Neuronal stem cell (in vitro differentiated cells): ENCODE results near the gene C5orf15.

ENCODE experiments used
- DNase-seq: peaks from one replicate; pipeline ENCODE4 v3.0.0-alpha.2; 2013; ENCODE audit warnings: low spot score
- H2AFZ ChIP-seq: one replicate; pipeline ENCODE4 v1.6.1; 2013; ENCODE audit warnings: mild to moderate bottlenecking, low read length, inconsistent platforms
- H2AK5ac ChIP-seq: 2 replicates; pipeline ENCODE4 v1.6.1; 2013; ENCODE audit warnings: low read depth, mild to moderate bottlenecking, inconsistent platforms, low read length, moderate library complexity, mixed read lengths
- H2BK120ac ChIP-seq: 2 replicates; pipeline ENCODE4 v1.6.1; 2013; ENCODE audit warnings: low read depth, mild to moderate bottlenecking, inconsistent platforms, low read length, moderate library complexity, mixed read lengths
- H2BK12ac ChIP-seq: one replicate; pipeline ENCODE4 v1.6.1; 2013; ENCODE audit warnings: low read length, inconsistent platforms
- H2BK15ac ChIP-seq: 2 replicates; pipeline ENCODE4 v1.6.1; 2013; ENCODE audit warnings: mild to moderate bottlenecking, low read length, inconsistent platforms, mixed read lengths
- H2BK5ac ChIP-seq: one replicate; pipeline ENCODE4 v1.6.1; 2013; ENCODE audit warnings: inconsistent platforms, mild to moderate bottlenecking, low read length, moderate library complexity
- H3K14ac ChIP-seq: one replicate; pipeline ENCODE4 v1.6.1; 2013; ENCODE audit warnings: low read length, inconsistent platforms
- H3K18ac ChIP-seq: 2 replicates; pipeline ENCODE4 v1.6.1; 2013; ENCODE audit warnings: low read length, inconsistent platforms
- H3K23ac ChIP-seq: 2 replicates; pipeline ENCODE4 v1.6.1; 2013; ENCODE audit warnings: low read depth, mild to moderate bottlenecking, mixed read lengths, low read length, inconsistent platforms; ENCODE audit not compliant: poor library complexity
- H3K27ac ChIP-seq: replicated peaks from 3 replicates; pipeline ENCODE4 v1.5.1; 2013; ENCODE audit warnings: low read length, inconsistent platforms
- H3K27me3 ChIP-seq, 3 experiments: 2 replicates each; pipeline ENCODE4 v1.6.1; 2013; ENCODE audit warnings: low read length in 3 of 3, mild to moderate bottlenecking in 2 of 3, inconsistent platforms in 1 of 3, low read depth in 1 of 3, mixed read lengths in 1 of 3, moderate library complexity in 1 of 3; ENCODE audit not compliant: control insufficient read depth in 3 of 3, insufficient read depth in 3 of 3
- H3K36me3 ChIP-seq, 2 donors: replicated peaks in 1 of 2; 2 replicates each; pipeline ENCODE4 v1.6.1; 2013; ENCODE audit warnings: low read length in 2 of 2; ENCODE audit not compliant: control insufficient read depth in 2 of 2, insufficient read depth in 2 of 2
- H3K4ac ChIP-seq: 2 replicates; pipeline ENCODE4 v1.6.1; 2013; ENCODE audit warnings: inconsistent platforms, mild to moderate bottlenecking, low read length, moderate library complexity
- H3K4me1 ChIP-seq, 2 donors: 1 replicate in 1 of 2; 2 replicates in 1 of 2; pipeline ENCODE4 v1.6.1; 2013; ENCODE audit warnings: low read length in 2 of 2, low read depth in 1 of 2; ENCODE audit not compliant: control insufficient read depth in 2 of 2, insufficient read depth in 1 of 2
- H3K4me2 ChIP-seq: one replicate; pipeline ENCODE4 v1.6.1; 2013; ENCODE audit warnings: mild to moderate bottlenecking, low read length, inconsistent platforms; ENCODE audit not compliant: insufficient read depth, poor library complexity, severe bottlenecking
- H3K4me3 ChIP-seq, 2 donors: 2 replicates each; pipeline ENCODE4 v1.5.1; 2013; ENCODE audit warnings: low read length in 2 of 2, mild to moderate bottlenecking in 2 of 2, inconsistent platforms in 1 of 2, moderate library complexity in 1 of 2
- H3K79me1 ChIP-seq: one replicate; pipeline ENCODE4 v1.6.1; 2013; ENCODE audit warnings: low read depth, mild to moderate bottlenecking, inconsistent platforms, low read length, moderate library complexity
- H3K9ac ChIP-seq: one replicate; pipeline ENCODE4 v1.6.1; 2013; ENCODE audit warnings: mild to moderate bottlenecking, low read depth, low read length, inconsistent platforms; ENCODE audit not compliant: poor library complexity
- H3K9me3 ChIP-seq, 2 donors: replicated peaks in 1 of 2; 2 replicates each; pipeline versions ENCODE3 to v1.6.1; 2013; ENCODE audit warnings: low read length in 2 of 2, mild to moderate bottlenecking in 2 of 2, inconsistent platforms in 1 of 2, low read depth in 1 of 2, mixed read lengths in 1 of 2, moderate library complexity in 1 of 2; ENCODE audit not compliant: control insufficient read depth in 2 of 2, insufficient read depth in 1 of 2
- H4K8ac ChIP-seq: one replicate; pipeline ENCODE4 v1.6.1; 2013; ENCODE audit warnings: low read depth, mild to moderate bottlenecking, inconsistent platforms, low read length, moderate library complexity
- H4K91ac ChIP-seq: one replicate; pipeline ENCODE4 v1.6.1; 2013; ENCODE audit warnings: low read length, low read depth, mild to moderate bottlenecking, inconsistent platforms; ENCODE audit not compliant: poor library complexity
- WGBS, 2 donors: extraction: QIAGEN DNeasy Blood & Tissue Kit; methylation state at CpG; one replicate each; pipeline ENCODE4 v1.1.7; 2013; ENCODE audit warnings: missing lambda C conversion rate in 2 of 2, mixed read lengths in 1 of 2; ENCODE audit not compliant: insufficient read length in 2 of 2, insufficient replicate concordance in 1 of 2; ENCODE audit errors: extremely low coverage in 2 of 2; 5-methylcytosine and 5-hydroxymethylcytosine counted together

Gene C5orf15

DNA sequence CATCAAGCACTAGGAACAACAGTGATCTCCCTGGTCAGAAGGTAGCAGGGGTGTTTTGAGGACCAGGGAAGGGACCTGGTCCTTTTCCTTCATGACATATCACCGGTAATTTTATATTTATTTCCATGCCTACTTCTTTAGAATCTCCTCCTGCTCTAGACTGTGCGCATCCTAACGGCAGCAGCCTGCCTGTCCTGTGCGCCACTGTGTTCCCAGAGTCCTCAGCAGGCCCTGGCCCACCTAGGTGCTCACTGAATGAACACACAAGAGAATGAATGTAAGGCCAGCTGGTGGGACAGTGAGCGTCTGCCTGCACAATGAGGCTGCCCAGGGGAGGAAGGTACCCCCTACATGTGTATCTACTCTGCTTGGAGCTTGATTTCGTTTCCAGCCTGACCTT, 51.5 kb downstream of the C5orf15 start:
- no peak for DNase-seq
- Histone ChIP-seq H2AFZ (no peak overlapping the region), H3K23ac (no peak overlapping the region), H3K4me2 (no peak overlapping the region), H3K4ac (no peak overlapping the region), H4K8ac (no peak overlapping the region), H3K9me3 (no peaks in the 10 kb centered on the region), H3K36me3 (no peaks in the 10 kb centered on the region), H2BK120ac (no peak overlapping the region), H2BK12ac (no peak overlapping the region), H2AK5ac (no peak overlapping the region), H2BK5ac (no peak overlapping the region), H3K14ac (no peak overlapping the region), H3K27me3 (peaks cover 0 to 28% (median 0%) of the 10 kb centered on the region in 3 experiments), H3K79me1 (no peaks in the 10 kb centered on the region), H2BK15ac (no peak overlapping the region), H3K27ac (no peak overlapping the region), H3K18ac (no peak overlapping the region), H3K4me1 (no peaks in the 10 kb centered on the region), H4K91ac (no peak overlapping the region), H3K4me3 (no peak overlapping the region), H3K9ac (no peak overlapping the region)
- no CpG with 5 or more reads among the region's 6 CpGs for WGBS, 2 donors

DNA sequence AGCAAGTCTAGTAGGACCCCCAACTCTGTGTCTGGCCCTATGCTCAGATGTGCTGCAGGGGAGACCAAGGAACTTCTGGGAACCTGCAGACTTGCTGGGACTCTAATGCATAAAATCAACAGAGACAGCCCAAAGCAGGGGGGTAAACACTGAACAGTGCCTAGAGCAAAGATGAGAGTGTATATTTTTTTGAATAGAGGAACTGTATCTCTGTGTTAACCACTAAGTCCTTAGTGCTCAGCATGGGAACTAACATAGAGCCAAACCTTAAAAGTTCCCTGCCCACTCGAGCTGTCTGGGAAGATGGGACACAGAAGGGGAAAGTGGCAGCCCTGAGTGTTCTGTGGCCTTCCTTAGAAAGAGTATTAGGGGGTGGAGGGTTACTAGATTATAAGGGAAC, 51.9 kb downstream of the C5orf15 start:
- Histone ChIP-seq H3K18ac (no peak overlapping the region), H2BK5ac (no peak overlapping the region), H4K8ac (no peak overlapping the region), H3K27ac (no peak overlapping the region), H4K91ac (no peak overlapping the region), H3K9me3 (no peaks in the 10 kb centered on the region), H3K4me1 (no peaks in the 10 kb centered on the region), H3K9ac (no peak overlapping the region), H2BK120ac (no peak overlapping the region), H3K79me1 (no peaks in the 10 kb centered on the region), H3K4me3 (no peak overlapping the region), H3K27me3 (peaks cover 0 to 29% (median 0%) of the 10 kb centered on the region in 3 experiments), H3K14ac (no peak overlapping the region), H3K36me3 (no peaks in the 10 kb centered on the region), H3K4me2 (no peak overlapping the region), H3K23ac (no peak overlapping the region), H2BK15ac (no peak overlapping the region), H2AK5ac (no peak overlapping the region), H2AFZ (no peak overlapping the region), H3K4ac (no peak overlapping the region), H2BK12ac (no peak overlapping the region)
- DNase-seq = no peak
- no CpG with 5 or more reads among the region's 1 CpG for WGBS, 2 donors

DNA sequence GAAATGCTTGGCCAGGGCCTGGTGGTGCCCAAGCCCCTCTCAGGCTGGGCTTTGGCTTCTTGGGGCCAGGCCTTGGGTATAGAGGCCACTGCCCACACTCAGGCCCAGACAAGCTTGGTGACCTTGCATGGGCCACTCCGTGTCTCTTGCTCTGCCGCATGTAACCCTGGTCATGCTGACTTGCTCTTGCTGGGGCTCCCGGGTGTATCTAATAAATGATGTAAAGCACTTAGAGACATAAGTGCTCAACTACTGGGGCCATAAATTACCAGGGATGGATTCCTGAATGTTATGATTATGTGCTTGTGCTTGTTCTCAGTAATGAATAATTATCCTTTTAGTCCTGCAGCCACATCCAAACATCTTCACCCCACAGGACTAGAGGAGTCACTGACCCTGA, 54.0 kb downstream of the C5orf15 start:
- no peaks in the 10 kb centered on the region for H3K79me1 ChIP-seq

DNA sequence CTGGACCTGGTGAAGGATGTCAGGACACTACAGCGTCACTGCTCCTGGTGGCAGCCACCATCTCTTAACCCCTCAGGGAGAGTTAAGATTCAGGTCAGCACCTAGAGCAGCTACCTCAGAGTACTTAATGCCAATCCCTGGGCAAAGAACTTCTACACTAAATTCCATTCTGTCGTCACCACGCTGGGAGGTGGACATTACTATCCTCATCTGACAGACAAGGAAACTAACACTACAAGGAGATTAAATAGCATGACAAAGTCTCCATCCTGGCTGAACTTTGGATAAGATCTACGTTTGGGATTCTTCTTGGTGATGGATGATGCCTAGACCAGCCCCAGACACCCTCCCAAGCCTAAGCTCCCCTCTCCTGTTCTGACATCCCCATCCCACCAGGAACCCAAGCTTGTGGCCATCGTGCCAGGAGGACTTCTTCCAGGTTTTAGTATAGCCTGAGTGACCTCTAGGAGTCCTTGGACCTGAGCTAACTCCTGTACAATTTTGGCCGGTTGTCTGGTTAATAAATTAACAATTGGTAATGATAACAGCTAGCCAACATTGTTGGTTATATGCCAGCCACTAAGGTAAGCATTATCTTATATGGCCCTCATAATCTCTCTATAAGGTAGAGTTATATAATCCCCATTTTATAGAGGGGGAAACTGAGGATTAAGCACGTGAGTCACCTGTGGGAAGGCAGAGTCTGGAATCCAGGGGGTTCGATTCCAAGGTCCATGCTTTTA, 54.8 kb downstream of the C5orf15 start:
- H2BK12ac ChIP-seq = no peak overlapping the region
- H2AFZ ChIP-seq = no peak overlapping the region
- no peak overlapping the region for H2BK120ac ChIP-seq
- no CpG with 5 or more reads among the region's 8 CpGs for WGBS, 2 donors
- H3K36me3 ChIP-seq = no peaks in the 10 kb centered on the region
- H3K4me1 ChIP-seq = no peaks in the 10 kb centered on the region
- H3K27ac ChIP-seq = no peak overlapping the region
- H3K23ac ChIP-seq = no peak overlapping the region
- no peak overlapping the region for H3K4me2 ChIP-seq
- H2AK5ac ChIP-seq = no peak overlapping the region
- H2BK15ac ChIP-seq = no peak overlapping the region
- no peaks in the 10 kb centered on the region for H3K79me1 ChIP-seq
- DNase-seq = no peak
- no peaks in the 10 kb centered on the region for H3K9me3 ChIP-seq
- H3K18ac ChIP-seq = no peak overlapping the region
- H3K14ac ChIP-seq = no peak overlapping the region
- H3K27me3 ChIP-seq = peaks cover 0 to 26% (median 0%) of the 10 kb centered on the region in 3 experiments
- no peak overlapping the region for H4K91ac ChIP-seq
- no peak overlapping the region for H2BK5ac ChIP-seq
- no peak overlapping the region for H3K4ac ChIP-seq
- no peak overlapping the region for H4K8ac ChIP-seq
- H3K9ac ChIP-seq = no peak overlapping the region
- no peak overlapping the region for H3K4me3 ChIP-seq

More for the DNA sequence above, 54.0 kb downstream of the C5orf15 start:
- Histone ChIP-seq H3K18ac (peak overlapping the region; percentile 29), H2BK5ac (no peak overlapping the region), H2BK12ac (no peak overlapping the region), H3K4me3 (no peak overlapping the region), H3K36me3 (no peaks in the 10 kb centered on the region), H2AK5ac (no peak overlapping the region), H3K4me1 (no peaks in the 10 kb centered on the region), H3K9ac (no peak overlapping the region), H3K27me3 (peaks cover 0 to 26% (median 0%) of the 10 kb centered on the region in 3 experiments), H3K23ac (no peak overlapping the region), H2BK120ac (no peak overlapping the region), H2BK15ac (no peak overlapping the region), H3K27ac (no peak overlapping the region), H4K91ac (no peak overlapping the region), H3K9me3 (no peaks in the 10 kb centered on the region), H3K4ac (no peak overlapping the region), H3K14ac (no peak overlapping the region), H4K8ac (no peak overlapping the region), H2AFZ (no peak overlapping the region), H3K4me2 (no peak overlapping the region)
- WGBS, 2 donors = no CpG with 5 or more reads among the region's 3 CpGs
- no peak for DNase-seq
